ENCODE data around the gene AK3. TPM values are rescaled to one million over a fixed set of nuclear protein-coding genes. Genes with fewer than 3 reads are reported as not detected.

Gene AK3
- total and polyA plus RNA-seq, 2 of the 8 experiments (the other 6 are each of a cell fraction or from before 2014, with no cell fraction given), result 8.9 to 30.0 TPM

GRCh38 chr9:4742246-4742645, 1.2 kb upstream of the AK3 start:
- no peak overlapping the region for H2AFZ ChIP-seq (ENCODE audit: low read length)
- no peak overlapping the region for H4K8ac ChIP-seq (ENCODE audit: extremely low read depth, insufficient read depth, low read length)
- peak overlapping the region in 2 of 4 experiments; percentile 58 to 87; a peak in 3 of 8 replicates for H3K4me3 ChIP-seq (ENCODE audit: extremely low read depth in 1 of 4, insufficient read depth in 2 of 4, low read depth in 3 of 4, low read length in 4 of 4)
- H3K23ac ChIP-seq (ENCODE audit: insufficient read length), result no peak overlapping the region
- H3K18ac ChIP-seq (ENCODE audit: extremely low read depth, low read length), result no peak overlapping the region
- H3K9me3 ChIP-seq (ENCODE audit: insufficient read depth in 2 of 2, low read depth in 1 of 2, low read length in 1 of 2), result no peaks in the 10 kb centered on the region
- no peak overlapping the region for H4K91ac ChIP-seq (replicated peaks; ENCODE audit: insufficient read length, low read length)
- H3K79me1 ChIP-seq (ENCODE audit: low read depth, low read length), result no peaks in the 10 kb centered on the region; the same call in 1 of the 2 replicates
- no peak overlapping the region for H2BK12ac ChIP-seq (ENCODE audit: low read depth, low read length)
- ChIA-PET POLR2A (ENCODE audit: partially characterized antibody) (interaction anchor here (0.7 to 2.8 kb wide), 6 partner anchors 9 to 243 kb away, joined by 3 to 14 read pairs (median 4); partner anchors contain the start of genes JAK2, PLPP6 and SPATA6L), CTCF (ENCODE audit: partially characterized antibody) (interaction anchor here (1.1 to 2.0 kb wide), 6 partner anchors 10 to 241 kb away, joined by 3 to 13 read pairs (median 4); no protein-coding TSS in a partner anchor)
- peaks cover 0 to 1% of the 10 kb centered on the region in 2 experiments for H4K20me1 ChIP-seq (replicated peaks in 1 of 2; ENCODE audit: control insufficient read depth in 1 of 2, insufficient read depth in 2 of 2, low read length in 2 of 2)
- H3K23me2 ChIP-seq (ENCODE audit: low read depth, low read length), result peaks cover 8% of the 10 kb centered on the region; the same call in 1 of the 2 replicates
- H3K56ac ChIP-seq (replicated peaks; ENCODE audit: insufficient read length, low read depth, low read length), result no peak overlapping the region
- peaks cover 0 to 20% of the 10 kb centered on the region in 2 experiments; a peak in 2 of 4 replicates for H3K79me2 ChIP-seq (ENCODE audit: control insufficient read depth in 1 of 2, insufficient read depth in 2 of 2, low read length in 2 of 2)
- H2AK5ac ChIP-seq (ENCODE audit: low read depth, low read length), result no peak overlapping the region
- DNase-seq (ENCODE audit: low read depth in 1 of 2, low spot score in 2 of 2) (no peak), FAIRE-seq (no peak)
- no peaks in the 10 kb centered on the region for H3K27me3 ChIP-seq (replicated peaks in 1 of 4; ENCODE audit: control insufficient read depth in 3 of 4, extremely low read depth in 1 of 4, insufficient read depth in 3 of 4, low read length in 3 of 4)
- no peak overlapping the region for H2BK120ac ChIP-seq (replicated peaks; ENCODE audit: low read depth, low read length)
- H3K27ac ChIP-seq (ENCODE audit: low read depth, low read length), result no peak overlapping the region
- no peaks in the 10 kb centered on the region for H3K36me3 ChIP-seq (ENCODE audit: control insufficient read depth in 2 of 4, insufficient read depth in 4 of 4, low read length in 3 of 4)
- no peak overlapping the region for H2BK5ac ChIP-seq (ENCODE audit: low read depth, low read length)
- H3K4me1 ChIP-seq (replicated peaks in 1 of 4; ENCODE audit: control insufficient read depth in 3 of 4, insufficient read depth in 4 of 4, low read length in 3 of 4), result peaks cover 0 to 3% (median 0%) of the 10 kb centered on the region in 4 experiments; a peak in 4 of 7 replicates
- no peak overlapping the region for H4K5ac ChIP-seq (ENCODE audit: insufficient read length, low read depth, low read length)
- no peak overlapping the region for H3K14ac ChIP-seq (ENCODE audit: insufficient read length)
- H3K9ac ChIP-seq (replicated peaks in 1 of 4; ENCODE audit: extremely low read depth in 1 of 4, low read depth in 3 of 4, low read length in 3 of 4), result no peak overlapping the region
- no peak overlapping the region for H2BK20ac ChIP-seq (ENCODE audit: low read length)
- no peak overlapping the region for H2BK15ac ChIP-seq (ENCODE audit: low read length)
- H3K4me2 ChIP-seq (ENCODE audit: insufficient read depth in 1 of 2, low read depth in 2 of 2, low read length in 2 of 2), result peak overlapping the region; percentile 69 to 75; a peak in 2 of 4 replicates
- H3K4ac ChIP-seq (replicated peaks; ENCODE audit: insufficient read length, low read depth, low read length), result no peak overlapping the region
- 56% methylated on average over 3 of the region's 3 CpGs; no CpG with 5 or more reads in 1 of the 2 experiments for WGBS, 2 experiments (ENCODE audit: extremely low coverage in 1 of 2, insufficient coverage in 1 of 2, insufficient read length in 1 of 2, insufficient replicate concordance in 2 of 2, low coverage in 1 of 2, low lambda C conversion rate in 2 of 2, missing lambda C conversion rate in 1 of 2)
- TF ChIP-seq SUZ12 (IDR thresholded peaks at IDR 0.05; ENCODE audit: low read length) (no peak), TEAD4 (IDR thresholded peaks at IDR 0.05; ENCODE audit: low read depth, low read length) (no peak), USF2 (IDR thresholded peaks at IDR 0.05; ENCODE audit: low read length) (no peak), TAF7 (optimal IDR thresholded peaks at IDR 0.05; ENCODE audit: borderline replicate concordance, low read depth, low read length) (no peak)
- TF ChIP-seq, protein P1, sequence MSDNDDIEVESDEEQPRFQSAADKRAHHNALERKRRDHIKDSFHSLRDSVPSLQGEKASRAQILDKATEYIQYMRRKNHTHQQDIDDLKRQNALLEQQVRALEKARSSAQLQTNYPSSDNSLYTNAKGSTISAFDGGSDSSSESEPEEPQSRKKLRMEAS (IDR thresholded peaks at IDR 0.05), result no peak

All from H1 (cell line).